T1000 (cell line): ENCODE results near the gene MRPS30.
"Not testable (repeated sequence)": the region's sequence is repeated elsewhere in the genome, so short reads cannot be mapped to it uniquely, and the experiment has no call there.

ENCODE experiments used
- DNase-seq: peaks from one replicate; lab custom pipeline; 2025; ENCODE audit warnings: mixed read lengths; lab: John Stamatoyannopoulos, UW

Gene MRPS30

GRCh38 chr5:44821164-44821563 is 12.4 kb downstream of the MRPS30 start:
- no peak for DNase-seq

DNA sequence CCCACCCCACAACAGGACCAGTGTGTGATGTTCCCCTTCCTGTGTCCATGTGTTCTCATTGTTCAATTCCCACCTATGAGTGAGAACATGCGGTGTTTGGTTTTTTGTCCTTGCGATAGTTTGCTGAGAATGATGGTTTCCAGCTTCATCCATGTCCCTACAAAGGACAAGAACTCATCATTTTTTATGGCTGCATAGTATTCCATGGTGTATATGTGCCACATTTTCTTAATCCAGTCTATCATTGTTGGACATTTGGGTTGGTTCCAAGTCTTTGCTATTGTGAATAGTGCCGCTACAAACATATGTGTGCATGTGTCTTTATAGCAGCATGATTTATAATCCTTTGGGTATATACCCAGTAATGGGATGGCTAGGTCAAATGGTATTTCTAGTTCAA is 15.9 kb downstream of the MRPS30 start:
- not testable (repeated sequence) for DNase-seq

- DNase-seq: no peak
Observed at GRCh38 chr5:44827681-44828080, 18.9 kb downstream of the MRPS30 start.

DNA sequence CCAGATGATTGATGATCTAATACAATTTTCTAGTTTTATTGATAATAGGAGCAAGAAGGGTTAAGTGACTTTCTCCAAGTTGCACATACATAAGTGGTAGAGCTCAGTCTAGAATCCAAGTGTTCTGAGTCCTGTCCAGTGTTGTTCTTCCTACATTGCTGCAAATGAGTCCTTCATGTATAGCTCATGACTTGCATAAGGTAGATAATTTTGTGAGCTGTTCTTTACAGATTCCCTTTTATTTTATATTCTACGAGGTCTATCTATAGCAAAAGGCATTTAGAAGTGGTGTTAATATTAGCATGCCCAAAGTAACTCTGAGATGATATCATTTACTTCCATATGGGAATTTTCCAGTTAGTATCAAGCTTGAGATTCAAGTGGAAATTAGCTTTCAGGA is 20.0 kb downstream of the MRPS30 start:
- DNase-seq: no peak

DNA sequence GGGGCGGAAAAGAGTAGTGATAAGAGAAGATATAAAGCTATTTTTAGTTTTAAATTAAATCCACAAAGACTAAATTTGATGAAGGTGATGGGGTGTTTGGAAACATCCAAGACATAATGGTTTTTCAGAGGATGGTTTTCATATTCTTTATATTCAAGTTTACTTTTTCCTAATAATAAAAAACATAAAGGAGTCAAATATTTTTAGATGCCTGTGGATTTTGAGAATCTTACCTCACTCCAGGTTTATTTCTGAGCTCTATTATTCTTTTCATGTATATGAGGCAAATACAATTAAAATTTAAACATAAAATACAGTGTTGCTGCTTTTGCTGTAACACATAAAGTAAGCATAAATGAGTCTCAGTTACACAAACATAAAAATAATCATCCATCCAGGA is 22.2 kb downstream of the MRPS30 start:
- no peak for DNase-seq

- DNase-seq: no peak
Observed at GRCh38 chr5:44833249-44833648, 24.5 kb downstream of the MRPS30 start.

DNA sequence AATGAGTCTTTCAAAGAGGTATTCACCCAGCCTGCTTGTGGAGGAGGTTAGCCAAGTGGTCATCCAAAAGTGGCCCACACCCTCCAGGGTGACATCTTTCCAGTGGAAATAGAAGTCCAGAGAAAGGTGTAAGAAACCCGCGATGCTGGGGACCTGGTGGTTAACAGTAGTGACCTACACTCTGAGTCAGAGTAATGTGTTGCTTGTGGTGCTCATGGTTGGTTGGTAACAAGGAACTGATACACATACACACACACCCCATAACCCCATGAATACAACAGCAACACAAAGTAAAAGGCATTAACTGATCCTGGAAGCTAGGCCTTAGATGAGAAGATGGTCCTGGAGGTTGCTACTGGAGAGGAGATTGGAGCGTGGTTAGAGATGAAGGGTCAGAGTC is 26.9 kb downstream of the MRPS30 start:
- DNase-seq: no peak

- DNase-seq: no peak
Observed at GRCh38 chr5:44839018-44839681, 30.4 kb downstream of the MRPS30 start.

GRCh38 chr5:44842496-44843282 is 33.9 kb downstream of the MRPS30 start:
- no peak for DNase-seq

DNA sequence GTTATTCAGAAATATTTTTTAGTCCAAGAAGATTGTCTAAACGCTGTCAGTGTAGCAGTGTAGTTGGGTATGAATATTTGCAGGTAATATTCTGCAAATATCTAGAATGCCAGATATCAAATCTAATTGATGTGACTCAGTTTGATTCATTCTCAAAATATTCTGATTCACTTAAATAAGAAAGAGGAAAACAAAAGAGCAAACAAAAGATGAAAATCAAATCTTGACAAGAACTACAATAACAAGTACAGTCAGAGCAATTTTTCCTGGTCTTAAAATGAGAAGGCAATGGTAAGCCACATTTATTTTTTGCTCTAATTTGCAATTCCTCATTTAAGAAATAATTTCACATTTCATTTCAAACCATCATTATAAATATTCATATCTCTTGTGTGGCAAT is 36.0 kb downstream of the MRPS30 start:
- DNase-seq: no peak

DNA sequence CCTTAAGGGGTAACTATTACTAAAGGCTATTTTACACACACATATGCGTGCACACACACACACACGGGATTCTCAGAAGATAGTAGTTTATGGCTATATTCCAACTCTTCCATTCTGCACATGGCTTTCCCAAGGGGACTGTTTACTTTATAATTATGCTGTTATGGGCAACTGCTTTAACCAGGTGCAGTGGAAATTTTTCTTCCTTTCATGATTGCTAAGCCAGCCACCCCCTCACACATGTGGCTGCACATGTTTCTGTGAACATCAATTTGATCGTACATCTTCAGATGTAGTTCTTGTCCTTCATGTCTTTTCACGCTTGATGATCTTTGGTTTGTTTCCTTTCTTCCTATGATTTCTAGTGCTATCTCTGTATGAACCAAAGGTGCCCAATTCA is 37.0 kb downstream of the MRPS30 start:
- DNase-seq: no peak

- DNase-seq: no peak
Observed at GRCh38 chr5:44847206-44847852, 38.6 kb downstream of the MRPS30 start.

DNA sequence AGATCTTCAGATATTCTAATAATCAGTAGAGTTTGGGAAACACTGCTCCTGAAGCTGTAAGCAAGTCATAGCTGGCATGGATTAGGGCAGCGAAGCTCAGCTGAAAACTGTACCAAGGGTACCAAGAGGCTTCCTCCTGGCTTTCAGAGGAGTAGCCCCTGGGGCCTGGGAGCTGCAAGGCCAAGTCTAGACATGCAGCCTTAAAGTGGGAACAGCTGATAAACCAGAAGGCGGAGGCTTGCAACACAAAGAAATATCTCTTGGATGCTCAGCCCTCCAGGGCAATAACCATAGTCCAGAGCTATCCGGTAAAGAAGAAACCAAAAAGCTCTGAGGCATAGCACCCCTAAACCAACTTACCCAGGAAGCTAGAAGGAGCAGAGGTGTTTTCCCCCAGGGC is 51.5 kb downstream of the MRPS30 start:
- DNase-seq: no peak

DNA sequence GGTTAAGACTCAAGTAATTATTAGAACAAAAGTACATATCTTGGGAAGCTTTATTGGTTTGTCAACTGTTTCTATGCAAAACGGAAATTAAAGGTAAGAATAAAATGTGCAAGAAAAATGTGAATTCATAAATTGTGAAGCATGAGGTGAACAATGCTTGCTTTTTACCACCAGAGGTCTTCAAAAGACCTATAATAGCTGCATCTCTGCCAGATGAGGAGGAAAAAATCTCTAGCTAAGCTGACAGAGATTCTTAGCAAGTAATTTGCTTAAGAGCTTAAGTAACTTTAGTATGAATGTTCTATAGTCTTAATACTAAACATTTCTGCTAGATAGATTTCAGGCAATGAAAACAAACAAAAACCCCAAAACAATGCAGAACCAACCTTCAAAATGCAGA is 54.1 kb downstream of the MRPS30 start:
- DNase-seq: no peak
